Measurements from ENCODE around the gene ATAD3B.
"Not testable (repeated sequence)": the region's sequence is repeated elsewhere in the genome, so short reads cannot be mapped to it uniquely, and the experiment has no call there.

The ATAD3B gene

DNA sequence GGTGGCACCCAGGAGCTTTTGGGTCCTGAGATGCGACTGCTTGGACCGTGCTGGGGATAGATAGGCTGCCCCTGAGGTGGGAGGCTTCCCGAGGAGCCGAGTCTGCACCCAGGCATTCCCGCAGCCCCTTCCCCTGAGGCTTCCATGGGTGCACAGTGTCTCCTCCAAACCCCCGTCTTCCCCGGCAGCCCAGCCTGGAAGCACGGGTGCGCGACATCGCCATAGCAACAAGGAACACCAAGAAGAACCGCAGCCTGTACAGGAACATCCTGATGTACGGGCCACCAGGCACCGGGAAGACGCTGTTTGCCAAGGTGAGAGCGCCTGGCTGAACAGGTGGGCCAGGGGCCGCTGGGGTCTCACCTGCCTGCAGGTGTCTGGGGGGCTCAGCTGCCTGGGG is 52.1 kb downstream of the ATAD3B start:
- not testable (repeated sequence) for H3F3A ChIP-seq (ENCODE audit: insufficient read depth, low read length); H3K27ac ChIP-seq (ENCODE audit: low read depth, low read length, poor library complexity, severe bottlenecking); H3K4me3 ChIP-seq (ENCODE audit: low read depth, low read length, poor library complexity, severe bottlenecking); H3K9ac ChIP-seq (ENCODE audit: low read length); H4K20me1 ChIP-seq (ENCODE audit: insufficient read depth, low read length); H3K4me1 ChIP-seq (ENCODE audit: insufficient read depth, low read length, severe bottlenecking); H3K27me3 ChIP-seq (ENCODE audit: insufficient read depth, low read length); H3K4me2 ChIP-seq (ENCODE audit: low read length); H3K9me3 ChIP-seq (ENCODE audit: low read length); H3K9me2 ChIP-seq (ENCODE audit: low read depth, low read length); H3K79me2 ChIP-seq (ENCODE audit: insufficient read depth, low read length); H2AFZ ChIP-seq (ENCODE audit: low read length)
- H3K36me3 ChIP-seq (ENCODE audit: insufficient read depth, low read length), result peaks cover 61% of the 10 kb centered on the region

- H3K4me2 ChIP-seq (ENCODE audit: low read length); H3K27me3 ChIP-seq (ENCODE audit: insufficient read depth, low read length); H3K9ac ChIP-seq (ENCODE audit: low read length); H4K20me1 ChIP-seq (ENCODE audit: insufficient read depth, low read length); H2AFZ ChIP-seq (ENCODE audit: low read length); H3K4me3 ChIP-seq (ENCODE audit: low read depth, low read length, poor library complexity, severe bottlenecking); H3K79me2 ChIP-seq (ENCODE audit: insufficient read depth, low read length); H3K9me2 ChIP-seq (ENCODE audit: low read depth, low read length); H3K9me3 ChIP-seq (ENCODE audit: low read length); H3K4me1 ChIP-seq (ENCODE audit: insufficient read depth, low read length, severe bottlenecking); H3F3A ChIP-seq (ENCODE audit: insufficient read depth, low read length); H3K27ac ChIP-seq (ENCODE audit: low read depth, low read length, poor library complexity, severe bottlenecking): not testable (repeated sequence)
- peaks cover 70% of the 10 kb centered on the region for H3K36me3 ChIP-seq (ENCODE audit: insufficient read depth, low read length)
Observed at GRCh38 chr1:1524750-1525383, 53.3 kb downstream of the ATAD3B start.

DNA sequence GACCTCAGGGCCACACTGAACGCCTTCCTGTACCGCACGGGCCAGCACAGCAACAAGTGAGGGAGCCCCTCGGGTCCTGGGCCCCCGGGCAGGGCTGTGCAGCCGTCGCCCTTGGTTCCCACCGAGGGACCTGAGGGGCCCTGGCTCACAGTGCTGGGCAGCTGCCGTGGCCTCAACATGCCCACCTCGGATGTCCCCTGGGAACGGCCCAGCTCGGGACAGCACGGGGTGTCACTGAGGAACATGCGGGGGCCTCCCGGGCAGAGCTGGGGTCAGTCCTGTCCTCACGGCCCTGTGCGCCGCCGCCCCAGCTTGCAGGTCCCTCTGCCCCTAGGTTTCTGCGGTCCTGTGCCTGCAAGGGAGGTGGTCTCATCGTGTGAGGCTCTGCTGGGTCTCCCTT is 54.9 kb downstream of the ATAD3B start:
- H3K36me3 ChIP-seq (ENCODE audit: insufficient read depth, low read length), result peaks cover 61% of the 10 kb centered on the region
- not testable (repeated sequence) for H3F3A ChIP-seq (ENCODE audit: insufficient read depth, low read length); H3K9me2 ChIP-seq (ENCODE audit: low read depth, low read length); H2AFZ ChIP-seq (ENCODE audit: low read length); H3K4me1 ChIP-seq (ENCODE audit: insufficient read depth, low read length, severe bottlenecking); H3K79me2 ChIP-seq (ENCODE audit: insufficient read depth, low read length); H3K9me3 ChIP-seq (ENCODE audit: low read length); H3K4me2 ChIP-seq (ENCODE audit: low read length); H4K20me1 ChIP-seq (ENCODE audit: insufficient read depth, low read length); H3K4me3 ChIP-seq (ENCODE audit: low read depth, low read length, poor library complexity, severe bottlenecking); H3K27me3 ChIP-seq (ENCODE audit: insufficient read depth, low read length); H3K9ac ChIP-seq (ENCODE audit: low read length); H3K27ac ChIP-seq (ENCODE audit: low read depth, low read length, poor library complexity, severe bottlenecking)

- TF ChIP-seq EZH2 (IDR thresholded peaks at IDR 0.05; ENCODE audit: borderline replicate concordance, low read length) (no peak), CTCF (IDR thresholded peaks at IDR 0.05; ENCODE audit: low read length) (no peak)
- H2AFZ ChIP-seq (ENCODE audit: low read length), result no peak overlapping the region
- no peak overlapping the region for H3K9ac ChIP-seq (ENCODE audit: low read length)
- no peak overlapping the region for H3K4me2 ChIP-seq (ENCODE audit: low read length)
- H3K79me2 ChIP-seq (ENCODE audit: insufficient read depth, low read length), result no peaks in the 10 kb centered on the region
- no peaks in the 10 kb centered on the region for H3K9me2 ChIP-seq (ENCODE audit: low read depth, low read length)
- no peaks in the 10 kb centered on the region for H4K20me1 ChIP-seq (ENCODE audit: insufficient read depth, low read length)
- H3K27me3 ChIP-seq (ENCODE audit: insufficient read depth, low read length), result no peaks in the 10 kb centered on the region
- H3K27ac ChIP-seq (ENCODE audit: low read depth, low read length, poor library complexity, severe bottlenecking), result no peak overlapping the region
- H3F3A ChIP-seq (ENCODE audit: insufficient read depth, low read length), result no peaks in the 10 kb centered on the region
- no peaks in the 10 kb centered on the region for H3K9me3 ChIP-seq (ENCODE audit: low read length)
- no peak overlapping the region for H3K4me3 ChIP-seq (ENCODE audit: low read depth, low read length, poor library complexity, severe bottlenecking)
- no peaks in the 10 kb centered on the region for H3K4me1 ChIP-seq (ENCODE audit: insufficient read depth, low read length, severe bottlenecking)
- H3K36me3 ChIP-seq (ENCODE audit: insufficient read depth, low read length), result peaks cover 61% of the 10 kb centered on the region
Observed at GRCh38 chr1:1527092-1527816, 55.7 kb downstream of the ATAD3B start.

Measured in OCI-LY1 (cell line).